K562 (cell line): ENCODE data around the gene MILR1. TPM values are rescaled to one million over a fixed set of nuclear protein-coding genes. Genes with fewer than 3 reads are reported as not detected.

Experiments used
- ATAC-seq: fragments of 200-7000 bp; cut with Tn5 transposase; 3 replicates; pipeline ENCODE4 v1.9.1; 2020; ENCODE audit warnings: moderate library complexity
- BruUV-seq: library from RNA; stranded (reverse); fragments of 400-500 nt; replicated peaks from 2 replicates; lab custom pipeline; 2021; lab: Mats Ljungman, UMichigan
- CTCF ChIA-PET: fragments of 300-600 bp; formaldehyde crosslinking; extraction: SDS; loops from one replicate; lab custom pipeline; 2021; ENCODE audit warnings: low intra/inter-chr PET ratio; lab: Yijun Ruan, JAX
- POLR2A ChIA-PET: fragments of 300-600, 350-650 bp; sonication (Branson Sonifier 250); formaldehyde crosslinking; extraction: SDS; loops from one replicate; lab custom pipeline; 2021; ENCODE audit warnings: antibody characterized with exemption, inconsistent platforms; lab: Yijun Ruan, JAX
- DNase-seq, 4 experiments: peaks; one replicate each; pipeline versions ENCODE4 v3.0.0 to v3.0.0-alpha.2; 2011 to 2018; ENCODE audit warnings: low spot score in 3 of 4, mixed read lengths in 3 of 4; ENCODE audit errors: extremely low read depth in 1 of 4
- FAIRE-seq: peaks from 2 replicates; lab custom pipeline; 2011; peaks lifted over from hg19 to GRCh38; lab: Jason Lieb, UNC
- H2AFZ ChIP-seq: 2 replicates; pipeline ENCODE4 v1.6.0; 2011; ENCODE audit warnings: low read depth, low read length, control low read depth, inconsistent platforms
- H3K27ac ChIP-seq: fragments of 200-600 bp; 3 replicates; pipeline ENCODE4 v1.8.0; 2011; ENCODE audit warnings: low read depth, mild to moderate bottlenecking, control low read depth, inconsistent platforms, low read length, moderate library complexity, mixed read lengths; ENCODE audit errors: extremely low read depth
- H3K27me3 ChIP-seq, 2 experiments: fragments of 300-600 bp in 1 of 2; 2 replicates in 1 of 2; 3 replicates in 1 of 2; pipeline versions ENCODE4 v1.6.0 to v1.8.0; 2011; ENCODE audit warnings: inconsistent platforms in 2 of 2, low read length in 2 of 2, mild to moderate bottlenecking in 1 of 2, mixed read lengths in 1 of 2, moderate library complexity in 1 of 2; ENCODE audit not compliant: control insufficient read depth in 2 of 2, insufficient read depth in 2 of 2
- H3K36me3 ChIP-seq: fragments of 300-600 bp; 3 replicates; pipeline ENCODE4 v1.8.0; 2011; ENCODE audit warnings: mild to moderate bottlenecking, low read length, inconsistent platforms; ENCODE audit not compliant: control insufficient read depth, insufficient read depth
- H3K4me1 ChIP-seq, 2 experiments: fragments of 200-600 bp in 1 of 2; replicated peaks in 1 of 2; 2 replicates in 1 of 2; 3 replicates in 1 of 2; pipeline versions ENCODE4 v1.5.1 to v1.8.0; 2011; ENCODE audit warnings: inconsistent platforms in 2 of 2, low read length in 2 of 2, mild to moderate bottlenecking in 1 of 2, mixed read lengths in 1 of 2, moderate library complexity in 1 of 2; ENCODE audit not compliant: control insufficient read depth in 2 of 2, insufficient read depth in 2 of 2
- H3K4me2 ChIP-seq: 2 replicates; pipeline ENCODE4 v1.6.1; 2011; ENCODE audit warnings: low read length, control low read depth, inconsistent platforms, mixed read lengths; ENCODE audit not compliant: insufficient read depth
- H3K4me3 ChIP-seq: fragments of 200-600 bp; sonication (generic), shearing (Covaris generic); 2 replicates; pipeline ENCODE4 v1.5.1; 2016; ENCODE audit warnings: control low read depth, inconsistent platforms
- H3K79me2 ChIP-seq: fragments of 200-600 bp; 3 replicates; pipeline ENCODE4 v1.8.0; 2011; ENCODE audit warnings: low read length, inconsistent platforms; ENCODE audit not compliant: control insufficient read depth, insufficient read depth
- H3K9ac ChIP-seq, 2 experiments: 2 replicates each; pipeline versions ENCODE4 v1.6.0 to v1.6.1; 2011; ENCODE audit warnings: low read depth in 2 of 2, low read length in 2 of 2, control low read depth in 1 of 2, inconsistent platforms in 1 of 2, mild to moderate bottlenecking in 1 of 2, mixed read lengths in 1 of 2; ENCODE audit not compliant: insufficient read depth in 1 of 2
- H3K9me1 ChIP-seq: one replicate; pipeline ENCODE4 v1.6.0; 2011; ENCODE audit warnings: inconsistent platforms, mild to moderate bottlenecking, low read length, moderate library complexity; ENCODE audit not compliant: control insufficient read depth, insufficient read depth
- H3K9me3 ChIP-seq: replicated peaks from 2 replicates; pipeline ENCODE4 v1.5.1; 2011; ENCODE audit warnings: low read depth, low read length, inconsistent platforms; ENCODE audit not compliant: control insufficient read depth, insufficient read depth
- H4K20me1 ChIP-seq: replicated peaks from 2 replicates; pipeline ENCODE4 v1.6.1; 2011; ENCODE audit warnings: low read length, inconsistent platforms, mixed read lengths; ENCODE audit not compliant: control insufficient read depth, insufficient read depth
- ARID2 ChIP-seq: fragments of 450-650 bp; IDR thresholded peaks from 2 replicates; pipeline ENCODE4 v1.6.1; 2017; ENCODE audit warnings: antibody characterized with exemption, mild to moderate bottlenecking
- ARNT ChIP-seq, 2 experiments: fragments of 450-650 bp; IDR thresholded peaks; 2 replicates each; pipeline ENCODE4 v1.6.1; 2016; ENCODE audit warnings: mild to moderate bottlenecking in 1 of 2
- CC2D1A ChIP-seq: fragments of 450-650 bp; IDR thresholded peaks from 2 replicates; pipeline ENCODE4 v1.6.1; 2017; ENCODE audit warnings: mild to moderate bottlenecking
- CHD4 ChIP-seq: fragments of 200-600 bp; sonication (generic); IDR thresholded peaks from 3 replicates; pipeline ENCODE4 v1.6.1; 2012; ENCODE audit warnings: low read depth, mild to moderate bottlenecking, mixed read lengths, low read length, inconsistent platforms; ENCODE audit not compliant: insufficient read depth, insufficient replicate concordance, poor library complexity, severe bottlenecking
- DEAF1 ChIP-seq: fragments of 450-650 bp; formaldehyde crosslinking; IDR thresholded peaks from 2 replicates; pipeline ENCODE4 v1.4.0; 2020; ENCODE audit warnings: mild to moderate bottlenecking, moderate library complexity
- ERF ChIP-seq: fragments of 450-650 bp; formaldehyde crosslinking; IDR thresholded peaks from 2 replicates; pipeline ENCODE4 v1.4.0; 2020; ENCODE audit warnings: mild to moderate bottlenecking, mixed read lengths
- GMEB1 ChIP-seq: fragments of 250-450 bp; sonication (Bioruptor Pico); IDR thresholded peaks from 2 replicates; pipeline ENCODE4 v1.4.0; 2020; ENCODE audit warnings: mild to moderate bottlenecking
- POLR2G ChIP-seq: fragments of 200-400 bp; formaldehyde crosslinking; IDR thresholded peaks from 2 replicates; pipeline ENCODE4 v1.6.1; 2017; ENCODE audit warnings: low read depth, mild to moderate bottlenecking, antibody characterized with exemption, low read length, moderate library complexity
- RAD21 ChIP-seq, 2 experiments: fragments of 250-450 bp in 1 of 2; fragments of 450-650 bp in 1 of 2; sonication (Bioruptor Pico) in 1 of 2; formaldehyde crosslinking in 1 of 2; IDR thresholded peaks in 1 of 2; conservative IDR thresholded peaks in 1 of 2; 2 replicates each; pipeline versions ENCODE4 v1.4.0 to v1.8.0; 2020 to 2022; ENCODE audit warnings: mild to moderate bottlenecking in 2 of 2, moderate library complexity in 1 of 2
- SIRT6 ChIP-seq: IDR thresholded peaks from one replicate; pipeline ENCODE4 v1.6.1; 2012; ENCODE audit warnings: low read depth, mild to moderate bottlenecking, control low read depth, inconsistent platforms, low read length, moderate library complexity
- SMAD1 ChIP-seq: fragments of 150-350 bp; IDR thresholded peaks from 2 replicates; pipeline ENCODE4 v1.6.1; 2014; ENCODE audit warnings: low read length, low read depth; ENCODE audit not compliant: partially characterized antibody
- SMC3 ChIP-seq: conservative IDR thresholded peaks from 2 replicates; pipeline ENCODE4 v1.6.1; 2011; ENCODE audit warnings: low read depth, low read length, improper control_type of control experiment; ENCODE audit not compliant: insufficient read depth
- STAG1 ChIP-seq: sonication (generic); formaldehyde crosslinking; IDR thresholded peaks from 2 replicates; pipeline ENCODE4 v1.5.0; 2020; ENCODE audit warnings: missing genetic modification reagents, borderline replicate concordance
- ZNF263 ChIP-seq: sonication (generic); formaldehyde crosslinking; IDR thresholded peaks from 2 replicates; pipeline ENCODE4 v1.8.0; 2022; ENCODE audit warnings: mild to moderate bottlenecking, missing genetic modification reagents, borderline replicate concordance
- WGBS: fragments of 100-300 bp; shearing (Covaris generic); methylation state at CpG from one replicate; pipeline ENCODE4 v1.1.6; 2016; ENCODE audit warnings: low coverage, mixed read lengths; ENCODE audit not compliant: insufficient coverage; ENCODE audit errors: missing lambda C conversion rate; 5-methylcytosine and 5-hydroxymethylcytosine counted together
- in situ Hi-C: fragments of 300-500 bp; cut with MboI; formaldehyde crosslinking; loops from 4 replicates; pipeline ENCODE4 v1.15.0; 2018; ENCODE audit warnings: inconsistent platforms, mixed read lengths
- intact Hi-C: fragments of 100-400 bp; cut with micrococcal nuclease; formaldehyde crosslinking; loops from 2 replicates; pipeline ENCODE4 v1.14.2; 2022
- polyA plus RNA-seq, 8 experiments: library from polyadenylated mRNA; depleted of rRNA in 4 of 8; stranded (reverse) in 5 of 8; unstranded in 3 of 8; fragments of >200 nt; fragmentation: Nextera tagmentation in 2 of 8; fragmentation: Illumina TruSeq in 1 of 8; extraction: Ambion mirVana in 2 of 8; extraction: Trizol in 1 of 8; gene quantifications; 2 replicates each; pipeline versions ENCODE4 v1.2.1 to v1.2.3, GENCODE V29; 2011 to 2014; ENCODE audit warnings: inconsistent platforms in 1 of 8, missing spikeins in 1 of 8
- total RNA-seq, 7 experiments: library from RNA; depleted of rRNA in 6 of 7; stranded (reverse); fragments of >200 nt in 6 of 7; fragmentation: Illumina TruSeq in 2 of 7; extraction: Trizol in 2 of 7; gene quantifications; 2 replicates each; pipeline versions ENCODE4 v1.2.1 to v1.2.3, GENCODE V29; 2011 to 2021; ENCODE audit warnings: low replicate concordance in 1 of 7

MILR1 gene
- total and polyA plus RNA-seq, 9 of the 15 experiments (the other 6 are each of a cell fraction or from before 2014, with no cell fraction given), result 3.8 to 14.1 (median 7.1) TPM

- no TSS peak for BruUV-seq
- Histone ChIP-seq H2AFZ (peak overlapping the region; percentile 74), H4K20me1 (no peaks in the 10 kb centered on the region), H3K79me2 (no peaks in the 10 kb centered on the region), H3K4me3 (no peak overlapping the region), H3K9ac (no peak overlapping the region), H3K4me1 (no peaks in the 10 kb centered on the region), H3K27me3 (no peaks in the 10 kb centered on the region), H3K9me3 (no peaks in the 10 kb centered on the region), H3K36me3 (no peaks in the 10 kb centered on the region), H3K9me1 (no peaks in the 10 kb centered on the region), H3K27ac (no peak overlapping the region), H3K4me2 (peak overlapping the region; percentile 34; the same call in 1 of the 2 replicates)
- ChIA-PET POLR2A (interaction anchor here (0.7 to 4.2 kb wide), 5 partner anchors 81 to 318 kb away, joined by 3 to 59 read pairs (median 3); partner anchors contain the start of genes CEP95, DDX5 and POLG2), CTCF (interaction anchor here (0.5 to 4.7 kb wide), 10 partner anchors 49 to 500 kb away, joined by 3 to 71 read pairs (median 5); partner anchors contain the start of gene GH1)
- in situ Hi-C loops (loop anchor here (5.0 kb wide), 1 partner anchor 96 kb away; no protein-coding TSS in a partner anchor), intact Hi-C loops (loop anchor here (1.0 to 10.0 kb wide), 3 partner anchors 97 to 514 kb away; no protein-coding TSS in a partner anchor)
- FAIRE-seq (no peak), ATAC-seq (peak; percentile 77), DNase-seq (peak; percentile 47 to 71 (median 56))
- 19% methylated on average over 19 of the region's 19 CpGs for whole genome bisulfite sequencing
- TF ChIP-seq CHD4, result no peak
- no peak for TF ChIP-seq GMEB1
- TF ChIP-seq DEAF1 (CRISPR knock-in tag), result peak; percentile 92
- TF ChIP-seq ARID2, result peak; percentile 60; the same call in 1 of the 2 replicates
- no peak for TF ChIP-seq ERF
- peak; percentile 58; the same call in 1 of the 2 replicates for TF ChIP-seq STAG1 (CRISPR knock-in tag)
- TF ChIP-seq SMC3, result peak; percentile 56; the same call in 1 of the 2 replicates
- TF ChIP-seq SMAD1, result no peak
- peak in 1 of 2 experiments; percentile 30; a peak in 1 of 4 replicates for TF ChIP-seq ARNT (IDR thresholded peaks at IDR 0.05)
- TF ChIP-seq SIRT6, result no peak
- no peak for TF ChIP-seq POLR2G
- TF ChIP-seq RAD21 (CRISPR knock-in tag; conservative IDR thresholded peaks at IDR 0.05 in 1 of 2, IDR thresholded peaks at IDR 0.05 in 1 of 2), result peak; percentile 90 to 97
- TF ChIP-seq CC2D1A, result peak; percentile 88
- no peak for TF ChIP-seq ZNF263
Measured at GRCh38 chr17:64418506-64419339, 30.2 kb upstream of the MILR1 start.
